H9 (cell line): ENCODE data around the gene TNFRSF19. TPM values are rescaled to one million over a fixed set of nuclear protein-coding genes. Genes with fewer than 3 reads are reported as not detected.

Experiments used
- DNase-seq: peaks from one replicate; pipeline ENCODE4 v3.0.0-alpha.2; 2017
- H2AFZ ChIP-seq: one replicate; pipeline ENCODE4 v1.6.1; 2013; ENCODE audit warnings: mild to moderate bottlenecking, low read length, control low read depth, moderate library complexity
- H2AK5ac ChIP-seq: 2 replicates; pipeline ENCODE4 v1.6.1; 2013; ENCODE audit warnings: low read length, control low read depth, mixed read lengths; ENCODE audit not compliant: insufficient read length
- H2BK120ac ChIP-seq: one replicate; pipeline ENCODE4 v1.6.1; 2013; ENCODE audit warnings: low read depth, mild to moderate bottlenecking, low read length, control low read depth, inconsistent platforms; ENCODE audit not compliant: poor library complexity, severe bottlenecking
- H2BK12ac ChIP-seq: 2 replicates; pipeline ENCODE4 v1.6.1; 2013; ENCODE audit warnings: low read length, control low read depth, mixed read lengths, low read depth; ENCODE audit not compliant: insufficient read length
- H2BK15ac ChIP-seq: 2 replicates; pipeline ENCODE4 v1.6.1; 2013; ENCODE audit warnings: low read depth, low read length, control low read depth
- H2BK20ac ChIP-seq: one replicate; pipeline ENCODE4 v1.6.1; 2013; ENCODE audit warnings: low read depth, mild to moderate bottlenecking, low read length, control low read depth, inconsistent platforms; ENCODE audit not compliant: poor library complexity, severe bottlenecking
- H2BK5ac ChIP-seq: 2 replicates; pipeline ENCODE4 v1.6.1; 2013; ENCODE audit warnings: low read length, control low read depth, mixed read lengths; ENCODE audit not compliant: insufficient read length
- H3K14ac ChIP-seq: 2 replicates; pipeline ENCODE4 v1.6.1; 2013; ENCODE audit warnings: low read length, control low read depth; ENCODE audit not compliant: insufficient read depth
- H3K18ac ChIP-seq: 2 replicates; pipeline ENCODE4 v1.6.1; 2013; ENCODE audit warnings: low read depth, mild to moderate bottlenecking, mixed read lengths, low read length, control low read depth; ENCODE audit not compliant: insufficient read length
- H3K23ac ChIP-seq: 2 replicates; pipeline ENCODE4 v1.6.1; 2013; ENCODE audit warnings: low read length, control low read depth, mixed read lengths, low read depth; ENCODE audit not compliant: insufficient read length
- H3K23me2 ChIP-seq: 2 replicates; pipeline ENCODE4 v1.6.1; 2013; ENCODE audit warnings: low read depth, mild to moderate bottlenecking, mixed read lengths, low read length, control low read depth; ENCODE audit not compliant: insufficient read length, poor library complexity, severe bottlenecking
- H3K27ac ChIP-seq: 2 replicates; pipeline ENCODE4 v1.5.1; 2013; ENCODE audit warnings: low read length, control low read depth, mixed read lengths, low read depth; ENCODE audit not compliant: insufficient read length
- H3K27me3 ChIP-seq: 2 replicates; pipeline ENCODE4 v1.6.1; 2013; ENCODE audit warnings: low read length, control low read depth, inconsistent platforms; ENCODE audit not compliant: insufficient read depth
- H3K4ac ChIP-seq: 2 replicates; pipeline ENCODE4 v1.6.1; 2013; ENCODE audit warnings: low read depth, mild to moderate bottlenecking, control low read depth, inconsistent platforms, low read length, moderate library complexity
- H3K4me1 ChIP-seq: 2 replicates; pipeline ENCODE4 v1.6.1; 2013; ENCODE audit warnings: low read length, control low read depth, inconsistent platforms; ENCODE audit not compliant: insufficient read depth
- H3K4me2 ChIP-seq: 2 replicates; pipeline ENCODE4 v1.6.1; 2013; ENCODE audit warnings: low read length, control low read depth, mixed read lengths; ENCODE audit not compliant: insufficient read length, insufficient read depth
- H3K56ac ChIP-seq: 2 replicates; pipeline ENCODE4 v1.6.1; 2013; ENCODE audit warnings: low read depth, mild to moderate bottlenecking, mixed read lengths, low read length, control low read depth; ENCODE audit not compliant: insufficient read length
- H3K79me1 ChIP-seq: 2 replicates; pipeline ENCODE4 v1.6.1; 2013; ENCODE audit warnings: low read depth, mild to moderate bottlenecking, moderate library complexity, low read length, control low read depth, inconsistent platforms; ENCODE audit not compliant: insufficient read depth, poor library complexity, severe bottlenecking
- H3K79me2 ChIP-seq: 2 replicates; pipeline ENCODE4 v1.6.1; 2013; ENCODE audit warnings: low read length, control low read depth, inconsistent platforms; ENCODE audit not compliant: insufficient read depth
- H3K9ac ChIP-seq: 2 replicates; pipeline ENCODE4 v1.6.1; 2013; ENCODE audit warnings: low read length, control low read depth, mixed read lengths; ENCODE audit not compliant: insufficient read length; ENCODE audit errors: extremely low read depth
- H3K9me3 ChIP-seq: one replicate; pipeline ENCODE4 v1.6.1; 2013; ENCODE audit warnings: low read depth, low read length, inconsistent platforms; ENCODE audit not compliant: control insufficient read depth
- H3T11ph ChIP-seq: one replicate; pipeline ENCODE4 v1.6.1; 2013; ENCODE audit warnings: mild to moderate bottlenecking, low read length, control low read depth, inconsistent platforms
- H4K20me1 ChIP-seq: one replicate; pipeline ENCODE4 v1.6.1; 2013; ENCODE audit not compliant: control insufficient read depth, insufficient read length, insufficient read depth
- H4K5ac ChIP-seq: 2 replicates; pipeline ENCODE4 v1.6.1; 2013; ENCODE audit warnings: low read depth, mild to moderate bottlenecking, mixed read lengths, low read length, control low read depth; ENCODE audit not compliant: insufficient read length
- H4K8ac ChIP-seq: replicated peaks from 2 replicates; pipeline ENCODE4 v1.6.1; 2013; ENCODE audit warnings: low read length, control low read depth, mixed read lengths, low read depth; ENCODE audit not compliant: insufficient read length
- H4K91ac ChIP-seq: 2 replicates; pipeline ENCODE4 v1.6.1; 2013; ENCODE audit warnings: low read depth, mild to moderate bottlenecking, moderate library complexity, mixed read lengths, low read length, control low read depth; ENCODE audit not compliant: insufficient read length
- H3K27ac Mint-ChIP-seq, 3 experiments: 2 replicates in 2 of 3; 3 replicates in 1 of 3; pipeline ENCODE4 v1.8.0; 2020 to 2021; ENCODE audit warnings: mixed read lengths in 3 of 3, mild to moderate bottlenecking in 1 of 3, moderate library complexity in 1 of 3
- H3K27me3 Mint-ChIP-seq: 2 replicates; pipeline ENCODE4 v1.8.0; 2021; ENCODE audit warnings: low read depth, mild to moderate bottlenecking, moderate library complexity, mixed read lengths
- H3K36me3 Mint-ChIP-seq, 3 experiments: 2 replicates in 2 of 3; 3 replicates in 1 of 3; pipeline ENCODE4 v1.8.0; 2020 to 2021; ENCODE audit warnings: low read depth in 3 of 3, mixed read lengths in 3 of 3; ENCODE audit not compliant: insufficient read depth in 1 of 3
- H3K4me1 Mint-ChIP-seq, 2 experiments: 2 replicates each; pipeline ENCODE4 v1.8.0; 2020; ENCODE audit warnings: mixed read lengths in 2 of 2
- H3K4me3 Mint-ChIP-seq, 2 experiments: 2 replicates in 1 of 2; 3 replicates in 1 of 2; pipeline ENCODE4 v1.8.0; 2020 to 2021; ENCODE audit warnings: mild to moderate bottlenecking in 2 of 2, mixed read lengths in 2 of 2, moderate library complexity in 1 of 2
- H3K9me3 Mint-ChIP-seq, 2 experiments: 2 replicates in 1 of 2; 3 replicates in 1 of 2; pipeline ENCODE4 v1.8.0; 2020; ENCODE audit warnings: mild to moderate bottlenecking in 2 of 2, mixed read lengths in 2 of 2, moderate library complexity in 1 of 2
- WGBS: extraction: QIAGEN DNeasy Blood & Tissue Kit; methylation state at CpG from one replicate; pipeline ENCODE4 v1.1.7; 2013; ENCODE audit warnings: missing lambda C conversion rate, low lambda C conversion rate, mixed read lengths; ENCODE audit not compliant: insufficient read length; ENCODE audit errors: extremely low coverage; 5-methylcytosine and 5-hydroxymethylcytosine counted together
- total RNA-seq: library from RNA; stranded (reverse); gene quantifications from 2 replicates; pipeline ENCODE4 v1.2.1, GENCODE V29; 2021
- TF ChIP-seq, protein P1 (sequence below): fragments of 200-600 bp; sonication (generic); conservative IDR thresholded peaks from 3 replicates; pipeline ENCODE4 v1.8.0; 2021; ENCODE audit warnings: antibody characterized with exemption, mild to moderate bottlenecking

Gene TNFRSF19
- total RNA-seq, 1 experiment from 2014 or later, result 2.7 TPM

DNA sequence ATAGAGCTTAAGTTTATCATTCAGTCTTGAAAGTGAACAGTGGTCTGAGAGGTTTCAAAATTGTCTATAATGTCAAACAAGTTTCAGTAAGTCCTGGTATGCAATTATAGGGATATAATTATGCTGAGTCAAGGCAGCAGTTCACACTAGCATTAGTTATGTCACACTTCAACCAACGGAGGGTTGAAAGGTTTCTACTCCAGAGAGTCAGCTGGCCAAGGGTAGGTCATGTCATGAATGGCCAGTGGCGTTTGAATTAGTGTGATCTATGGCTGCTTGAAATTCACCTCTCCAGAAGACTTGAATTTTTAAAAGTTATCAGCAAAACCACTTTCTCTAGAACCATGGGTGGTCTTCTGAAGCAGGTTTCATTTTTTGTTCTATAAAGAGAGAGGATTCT lies 108.6 kb downstream of the TNFRSF19 start:
- Histone ChIP-seq H4K20me1 (no peaks in the 10 kb centered on the region), H2BK120ac (no peak overlapping the region), H3K9ac (no peak overlapping the region), H3K79me2 (no peaks in the 10 kb centered on the region), H3K23me2 (no peaks in the 10 kb centered on the region), H2BK12ac (no peak overlapping the region), H3T11ph (no peak overlapping the region), H3K27me3 (no peaks in the 10 kb centered on the region), H2AK5ac (no peak overlapping the region), H2BK20ac (no peak overlapping the region), H3K9me3 (no peaks in the 10 kb centered on the region), H3K4ac (no peak overlapping the region), H3K27ac (no peak overlapping the region), H4K91ac (no peak overlapping the region), H3K56ac (no peak overlapping the region), H3K4me1 (no peaks in the 10 kb centered on the region; the same call in 1 of the 2 replicates), H4K5ac (no peak overlapping the region), H3K18ac (no peak overlapping the region), H2BK5ac (no peak overlapping the region), H4K8ac (no peak overlapping the region), H3K79me1 (no peaks in the 10 kb centered on the region), H3K14ac (no peak overlapping the region), H2AFZ (no peak overlapping the region), H3K23ac (no peak overlapping the region), H3K4me2 (no peak overlapping the region), H2BK15ac (no peak overlapping the region)
- no peak overlapping the region for H3K27ac Mint-ChIP-seq
- no CpG with 5 or more reads among the region's 2 CpGs for WGBS
- H3K27me3 Mint-ChIP-seq, result no peaks in the 10 kb centered on the region; the same call in 1 of the 2 replicates
- H3K36me3 Mint-ChIP-seq, result peaks cover 6 to 31% (median 19%) of the 10 kb centered on the region in 3 experiments; a peak in 6 of 7 replicates
- no peak for DNase-seq
- H3K9me3 Mint-ChIP-seq, result peaks cover 33 to 38% of the 10 kb centered on the region in 2 experiments
- peaks cover 9 to 18% of the 10 kb centered on the region in 2 experiments for H3K4me1 Mint-ChIP-seq
- no peak overlapping the region for H3K4me3 Mint-ChIP-seq
- TF ChIP-seq, protein P1, sequence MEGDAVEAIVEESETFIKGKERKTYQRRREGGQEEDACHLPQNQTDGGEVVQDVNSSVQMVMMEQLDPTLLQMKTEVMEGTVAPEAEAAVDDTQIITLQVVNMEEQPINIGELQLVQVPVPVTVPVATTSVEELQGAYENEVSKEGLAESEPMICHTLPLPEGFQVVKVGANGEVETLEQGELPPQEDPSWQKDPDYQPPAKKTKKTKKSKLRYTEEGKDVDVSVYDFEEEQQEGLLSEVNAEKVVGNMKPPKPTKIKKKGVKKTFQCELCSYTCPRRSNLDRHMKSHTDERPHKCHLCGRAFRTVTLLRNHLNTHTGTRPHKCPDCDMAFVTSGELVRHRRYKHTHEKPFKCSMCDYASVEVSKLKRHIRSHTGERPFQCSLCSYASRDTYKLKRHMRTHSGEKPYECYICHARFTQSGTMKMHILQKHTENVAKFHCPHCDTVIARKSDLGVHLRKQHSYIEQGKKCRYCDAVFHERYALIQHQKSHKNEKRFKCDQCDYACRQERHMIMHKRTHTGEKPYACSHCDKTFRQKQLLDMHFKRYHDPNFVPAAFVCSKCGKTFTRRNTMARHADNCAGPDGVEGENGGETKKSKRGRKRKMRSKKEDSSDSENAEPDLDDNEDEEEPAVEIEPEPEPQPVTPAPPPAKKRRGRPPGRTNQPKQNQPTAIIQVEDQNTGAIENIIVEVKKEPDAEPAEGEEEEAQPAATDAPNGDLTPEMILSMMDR, result no peak
